ENCODE data around the gene RASD2. TPM values are rescaled to one million over a fixed set of nuclear protein-coding genes. Genes with fewer than 3 reads are reported as not detected.

RASD2 gene
- total RNA-seq, 5 donors from 2014 or later (not counting 1 experiment from before 2014, with no cell fraction given): 0.19 to 1.7 (median 1.0) TPM; not detected in 2

- no peaks in the 10 kb centered on the region for H3K9me3 Mint-ChIP-seq
- peaks cover 0 to under 1% (median 0%) of the 10 kb centered on the region in 3 donors for H3K4me1 Mint-ChIP-seq
- Histone ChIP-seq H3K9me3 (no peaks in the 10 kb centered on the region), H3K27me3 (replicated peaks in 1 of 2; ENCODE audit: control insufficient read depth in 2 of 2, extremely low read depth in 1 of 2, insufficient read depth in 2 of 2, low read length in 1 of 2) (peaks cover 0 to 28% of the 10 kb centered on the region in 2 experiments), H3K4me1 (ENCODE audit: control insufficient read depth in 1 of 2, extremely low read depth in 1 of 2, insufficient read depth in 2 of 2, low read length in 2 of 2) (peaks cover 0 to 10% of the 10 kb centered on the region in 2 experiments), H3K27ac (ENCODE audit: low read length) (no peak overlapping the region), H3K36me3 (ENCODE audit: control insufficient read depth in 2 of 2, extremely low read depth in 1 of 2, insufficient read depth in 1 of 2, low read length in 1 of 2) (no peaks in the 10 kb centered on the region), H3K4me3 (ENCODE audit: control insufficient read depth in 1 of 2, extremely low read depth in 1 of 2, low read length in 1 of 2) (no peak overlapping the region)
- no peak overlapping the region for H3K27ac Mint-ChIP-seq
- CTCF ChIA-PET: no interaction called here
- 90% methylated on average over 2 of the region's 2 CpGs for WGBS (ENCODE audit: insufficient coverage)
- DNase-seq: no peak
- no peak overlapping the region for H3K4me3 Mint-ChIP-seq
- peaks cover under 1 to 3% of the 10 kb centered on the region in 2 donors for H3K27me3 Mint-ChIP-seq
- H3K36me3 Mint-ChIP-seq: no peaks in the 10 kb centered on the region
- POLR2A ChIA-PET: no interaction called here
- ATAC-seq (replicated peaks in 1 of 4): no peak
Observed at GRCh38 chr22:35577799-35578659, 37.4 kb downstream of the RASD2 start.

GRCh38 chr22:35578836-35579575 lies 38.4 kb downstream of the RASD2 start:
- Mint-ChIP-seq H3K27me3 (peaks cover 5 to 9% of the 10 kb centered on the region in 2 donors), H3K4me1 (peaks cover 0 to 5% (median 0%) of the 10 kb centered on the region in 3 donors), H3K4me3 (no peak overlapping the region), H3K27ac (no peak overlapping the region), H3K36me3 (no peaks in the 10 kb centered on the region), H3K9me3 (no peaks in the 10 kb centered on the region)
- POLR2A ChIA-PET: interaction anchor here in 1 of 2 donors (0.6 kb wide), 1 partner anchor 253 kb away, joined by 5 read pairs; no protein-coding TSS in a partner anchor
- Histone ChIP-seq H3K4me1 (ENCODE audit: control insufficient read depth in 1 of 2, extremely low read depth in 1 of 2, insufficient read depth in 2 of 2, low read length in 2 of 2) (peaks cover 0 to 12% of the 10 kb centered on the region in 2 experiments), H3K4me3 (ENCODE audit: control insufficient read depth in 1 of 2, extremely low read depth in 1 of 2, low read length in 1 of 2) (no peak overlapping the region), H3K36me3 (ENCODE audit: control insufficient read depth in 2 of 2, extremely low read depth in 1 of 2, insufficient read depth in 1 of 2, low read length in 1 of 2) (no peaks in the 10 kb centered on the region), H3K9me3 (no peaks in the 10 kb centered on the region), H3K27ac (ENCODE audit: low read length) (no peak overlapping the region), H3K27me3 (replicated peaks in 1 of 2; ENCODE audit: control insufficient read depth in 2 of 2, extremely low read depth in 1 of 2, insufficient read depth in 2 of 2, low read length in 1 of 2) (peaks cover 0 to 36% of the 10 kb centered on the region in 2 experiments)
- WGBS (ENCODE audit: insufficient coverage): 90% methylated on average over 12 of the region's 19 CpGs
- CTCF ChIA-PET: no interaction called here
- DNase-seq (no peak), ATAC-seq (replicated peaks in 1 of 4) (no peak)

- peaks cover 0 to 5% (median 0%) of the 10 kb centered on the region in 3 donors for H3K4me1 Mint-ChIP-seq
- no peaks in the 10 kb centered on the region for H3K36me3 ChIP-seq (ENCODE audit: control insufficient read depth in 2 of 2, extremely low read depth in 1 of 2, insufficient read depth in 1 of 2, low read length in 1 of 2)
- ATAC-seq (replicated peaks in 1 of 4): no peak
- no peaks in the 10 kb centered on the region for H3K9me3 Mint-ChIP-seq
- H3K27ac ChIP-seq (ENCODE audit: low read length): no peak overlapping the region
- peaks cover 5% of the 10 kb centered on the region in 2 donors for H3K27me3 Mint-ChIP-seq
- H3K27ac Mint-ChIP-seq: no peak overlapping the region
- CTCF ChIA-PET: no interaction called here
- POLR2A ChIA-PET: no interaction called here
- H3K4me3 Mint-ChIP-seq: no peak overlapping the region
- DNase-seq: no peak
- H3K36me3 Mint-ChIP-seq: no peaks in the 10 kb centered on the region
- no peak overlapping the region for H3K4me3 ChIP-seq (ENCODE audit: control insufficient read depth in 1 of 2, extremely low read depth in 1 of 2, low read length in 1 of 2)
- peaks cover 0 to 27% of the 10 kb centered on the region in 2 experiments for H3K27me3 ChIP-seq (replicated peaks in 1 of 2; ENCODE audit: control insufficient read depth in 2 of 2, extremely low read depth in 1 of 2, insufficient read depth in 2 of 2, low read length in 1 of 2)
- 95% methylated on average over 4 of the region's 10 CpGs for WGBS (ENCODE audit: insufficient coverage)
- peaks cover 0 to 8% of the 10 kb centered on the region in 2 experiments for H3K4me1 ChIP-seq (ENCODE audit: control insufficient read depth in 1 of 2, extremely low read depth in 1 of 2, insufficient read depth in 2 of 2, low read length in 2 of 2)
- H3K9me3 ChIP-seq: no peaks in the 10 kb centered on the region
Observed at GRCh38 chr22:35580351-35581022, 39.9 kb downstream of the RASD2 start.

GRCh38 chr22:35581023-35581413 lies 40.4 kb downstream of the RASD2 start:
- H3K27me3 ChIP-seq (replicated peaks in 1 of 2; ENCODE audit: control insufficient read depth in 2 of 2, extremely low read depth in 1 of 2, insufficient read depth in 2 of 2, low read length in 1 of 2): peaks cover 0 to 29% of the 10 kb centered on the region in 2 experiments
- DNase-seq: no peak
- peaks cover 0 to 5% (median 0%) of the 10 kb centered on the region in 3 donors for H3K4me1 Mint-ChIP-seq
- H3K36me3 ChIP-seq (ENCODE audit: control insufficient read depth in 2 of 2, extremely low read depth in 1 of 2, insufficient read depth in 1 of 2, low read length in 1 of 2): no peaks in the 10 kb centered on the region
- peaks cover 5% of the 10 kb centered on the region in 2 donors for H3K27me3 Mint-ChIP-seq
- ATAC-seq (replicated peaks in 1 of 4): no peak
- no peak overlapping the region for H3K27ac Mint-ChIP-seq
- H3K9me3 Mint-ChIP-seq: no peaks in the 10 kb centered on the region
- H3K9me3 ChIP-seq: no peaks in the 10 kb centered on the region
- 80% methylated on average over 1 of the region's 5 CpGs for WGBS (ENCODE audit: insufficient coverage)
- H3K4me3 Mint-ChIP-seq: no peak overlapping the region
- peaks cover 0 to 6% of the 10 kb centered on the region in 2 experiments for H3K4me1 ChIP-seq (ENCODE audit: control insufficient read depth in 1 of 2, extremely low read depth in 1 of 2, insufficient read depth in 2 of 2, low read length in 2 of 2)
- H3K4me3 ChIP-seq (ENCODE audit: control insufficient read depth in 1 of 2, extremely low read depth in 1 of 2, low read length in 1 of 2): no peak overlapping the region
- no peaks in the 10 kb centered on the region for H3K36me3 Mint-ChIP-seq
- ChIA-PET CTCF (no interaction called here), POLR2A (no interaction called here)
- no peak overlapping the region for H3K27ac ChIP-seq (ENCODE audit: low read length)

GRCh38 chr22:35582218-35582860 lies 41.7 kb downstream of the RASD2 start:
- CTCF ChIA-PET: interaction anchor here in 1 of 2 donors (0.7 to 1.5 kb wide), 2 partner anchors 40 to 231 kb away, joined by 3 to 4 read pairs; no protein-coding TSS in a partner anchor
- 83% methylated on average over 5 of the region's 11 CpGs for whole genome bisulfite sequencing (ENCODE audit: insufficient coverage)
- Mint-ChIP-seq H3K4me1 (peaks cover 0 to 5% (median 0%) of the 10 kb centered on the region in 3 donors), H3K27me3 (peaks cover 5% of the 10 kb centered on the region in 2 donors), H3K9me3 (no peaks in the 10 kb centered on the region), H3K4me3 (no peak overlapping the region), H3K36me3 (no peaks in the 10 kb centered on the region), H3K27ac (no peak overlapping the region)
- H3K27ac ChIP-seq (ENCODE audit: low read length): no peak overlapping the region
- no peak overlapping the region for H3K4me3 ChIP-seq (ENCODE audit: control insufficient read depth in 1 of 2, extremely low read depth in 1 of 2, low read length in 1 of 2)
- peaks cover 0 to 29% of the 10 kb centered on the region in 2 experiments for H3K27me3 ChIP-seq (replicated peaks in 1 of 2; ENCODE audit: control insufficient read depth in 2 of 2, extremely low read depth in 1 of 2, insufficient read depth in 2 of 2, low read length in 1 of 2)
- no peaks in the 10 kb centered on the region for H3K9me3 ChIP-seq
- H3K4me1 ChIP-seq (ENCODE audit: control insufficient read depth in 1 of 2, extremely low read depth in 1 of 2, insufficient read depth in 2 of 2, low read length in 2 of 2): peaks cover 0 to 6% of the 10 kb centered on the region in 2 experiments
- POLR2A ChIA-PET: no interaction called here
- ATAC-seq (replicated peaks in 1 of 4): no peak
- no peaks in the 10 kb centered on the region for H3K36me3 ChIP-seq (ENCODE audit: control insufficient read depth in 2 of 2, extremely low read depth in 1 of 2, insufficient read depth in 1 of 2, low read length in 1 of 2)
- no peak for DNase-seq

Measured in T-cell (primary cell).